Measurements from ENCODE around the gene NSFL1C.

DNA sequence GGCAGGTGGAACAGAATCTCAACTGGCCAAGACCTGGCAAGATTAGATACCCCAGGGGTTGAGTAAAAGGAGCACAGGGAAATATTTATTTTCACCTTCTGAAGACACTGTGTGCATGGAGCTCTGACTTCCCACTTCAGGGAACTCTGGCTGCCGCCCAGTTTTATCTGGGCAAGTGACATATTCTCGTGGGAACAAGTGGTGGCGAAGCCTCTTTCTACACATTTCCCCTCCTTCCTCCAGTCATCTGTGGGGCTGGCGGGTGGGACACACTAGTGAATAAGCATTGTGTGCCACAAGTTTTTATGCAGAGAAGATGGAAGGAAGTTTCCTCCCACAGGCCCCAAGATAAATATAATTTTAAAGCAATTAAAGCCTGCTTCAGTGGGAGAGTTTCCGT, 23.6 kb downstream of the NSFL1C start:
- no peak for TF ChIP-seq POLR2AphosphoS5 (IDR thresholded peaks at IDR 0.05)
- TF ChIP-seq, protein P1, sequence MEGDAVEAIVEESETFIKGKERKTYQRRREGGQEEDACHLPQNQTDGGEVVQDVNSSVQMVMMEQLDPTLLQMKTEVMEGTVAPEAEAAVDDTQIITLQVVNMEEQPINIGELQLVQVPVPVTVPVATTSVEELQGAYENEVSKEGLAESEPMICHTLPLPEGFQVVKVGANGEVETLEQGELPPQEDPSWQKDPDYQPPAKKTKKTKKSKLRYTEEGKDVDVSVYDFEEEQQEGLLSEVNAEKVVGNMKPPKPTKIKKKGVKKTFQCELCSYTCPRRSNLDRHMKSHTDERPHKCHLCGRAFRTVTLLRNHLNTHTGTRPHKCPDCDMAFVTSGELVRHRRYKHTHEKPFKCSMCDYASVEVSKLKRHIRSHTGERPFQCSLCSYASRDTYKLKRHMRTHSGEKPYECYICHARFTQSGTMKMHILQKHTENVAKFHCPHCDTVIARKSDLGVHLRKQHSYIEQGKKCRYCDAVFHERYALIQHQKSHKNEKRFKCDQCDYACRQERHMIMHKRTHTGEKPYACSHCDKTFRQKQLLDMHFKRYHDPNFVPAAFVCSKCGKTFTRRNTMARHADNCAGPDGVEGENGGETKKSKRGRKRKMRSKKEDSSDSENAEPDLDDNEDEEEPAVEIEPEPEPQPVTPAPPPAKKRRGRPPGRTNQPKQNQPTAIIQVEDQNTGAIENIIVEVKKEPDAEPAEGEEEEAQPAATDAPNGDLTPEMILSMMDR (IDR thresholded peaks at IDR 0.05), result no peak
- no peak for TF ChIP-seq POLR2A (IDR thresholded peaks at IDR 0.05)
